ENCODE results near the gene MTG2.

DNA sequence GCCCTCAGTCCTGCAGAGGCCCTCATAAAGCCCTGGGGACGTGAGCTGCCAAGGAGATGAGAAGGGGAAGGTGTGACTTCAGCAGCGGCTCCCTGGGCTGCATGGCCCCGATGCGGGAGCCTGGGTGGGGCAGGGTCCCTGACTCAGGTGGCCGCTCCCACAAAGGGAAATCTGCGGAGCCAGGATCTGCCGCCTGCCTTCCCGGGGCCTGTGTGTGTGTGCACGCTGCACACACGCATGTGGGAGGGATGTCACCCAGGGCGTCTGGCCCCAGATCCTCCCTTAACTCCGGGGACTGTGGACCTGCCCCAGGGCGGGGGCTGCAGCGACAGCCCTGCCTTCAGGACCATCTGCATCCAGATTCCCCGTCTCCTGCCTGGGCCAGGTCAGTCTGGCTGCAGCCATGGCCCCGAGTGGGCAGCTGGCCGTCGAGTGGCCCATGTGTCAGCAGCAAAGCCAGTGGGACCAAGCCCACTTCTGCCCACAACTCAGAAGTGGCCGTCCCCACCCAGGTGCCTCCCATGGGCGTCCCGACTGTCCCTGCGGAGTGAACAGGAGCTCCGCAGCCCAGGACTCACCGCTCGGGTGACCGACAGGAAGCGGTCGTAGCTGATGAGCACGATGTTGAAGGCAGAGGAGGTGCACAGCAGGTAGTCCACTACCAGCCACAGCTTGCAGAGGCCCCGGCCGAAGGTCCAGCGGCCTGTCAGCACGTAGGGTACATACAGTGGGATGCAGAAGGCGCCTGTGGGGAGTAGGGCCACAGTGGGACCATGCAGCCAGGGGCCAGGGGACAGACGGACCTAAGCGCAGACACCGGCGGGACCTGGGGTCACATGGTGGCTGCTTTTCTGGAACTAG lies 35.3 kb downstream of the MTG2 start:
- TF ChIP-seq, protein P1, sequence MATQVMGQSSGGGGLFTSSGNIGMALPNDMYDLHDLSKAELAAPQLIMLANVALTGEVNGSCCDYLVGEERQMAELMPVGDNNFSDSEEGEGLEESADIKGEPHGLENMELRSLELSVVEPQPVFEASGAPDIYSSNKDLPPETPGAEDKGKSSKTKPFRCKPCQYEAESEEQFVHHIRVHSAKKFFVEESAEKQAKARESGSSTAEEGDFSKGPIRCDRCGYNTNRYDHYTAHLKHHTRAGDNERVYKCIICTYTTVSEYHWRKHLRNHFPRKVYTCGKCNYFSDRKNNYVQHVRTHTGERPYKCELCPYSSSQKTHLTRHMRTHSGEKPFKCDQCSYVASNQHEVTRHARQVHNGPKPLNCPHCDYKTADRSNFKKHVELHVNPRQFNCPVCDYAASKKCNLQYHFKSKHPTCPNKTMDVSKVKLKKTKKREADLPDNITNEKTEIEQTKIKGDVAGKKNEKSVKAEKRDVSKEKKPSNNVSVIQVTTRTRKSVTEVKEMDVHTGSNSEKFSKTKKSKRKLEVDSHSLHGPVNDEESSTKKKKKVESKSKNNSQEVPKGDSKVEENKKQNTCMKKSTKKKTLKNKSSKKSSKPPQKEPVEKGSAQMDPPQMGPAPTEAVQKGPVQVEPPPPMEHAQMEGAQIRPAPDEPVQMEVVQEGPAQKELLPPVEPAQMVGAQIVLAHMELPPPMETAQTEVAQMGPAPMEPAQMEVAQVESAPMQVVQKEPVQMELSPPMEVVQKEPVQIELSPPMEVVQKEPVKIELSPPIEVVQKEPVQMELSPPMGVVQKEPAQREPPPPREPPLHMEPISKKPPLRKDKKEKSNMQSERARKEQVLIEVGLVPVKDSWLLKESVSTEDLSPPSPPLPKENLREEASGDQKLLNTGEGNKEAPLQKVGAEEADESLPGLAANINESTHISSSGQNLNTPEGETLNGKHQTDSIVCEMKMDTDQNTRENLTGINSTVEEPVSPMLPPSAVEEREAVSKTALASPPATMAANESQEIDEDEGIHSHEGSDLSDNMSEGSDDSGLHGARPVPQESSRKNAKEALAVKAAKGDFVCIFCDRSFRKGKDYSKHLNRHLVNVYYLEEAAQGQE (IDR thresholded peaks at IDR 0.05; ENCODE audit: insufficient read depth in 1 of 2, low read depth in 2 of 2, low read length in 1 of 2), result 0 out of 4 replicates have a peak, but pooled peaks of 1 of the 2 experiments have one; percentile 1
- TF ChIP-seq, protein P2, sequence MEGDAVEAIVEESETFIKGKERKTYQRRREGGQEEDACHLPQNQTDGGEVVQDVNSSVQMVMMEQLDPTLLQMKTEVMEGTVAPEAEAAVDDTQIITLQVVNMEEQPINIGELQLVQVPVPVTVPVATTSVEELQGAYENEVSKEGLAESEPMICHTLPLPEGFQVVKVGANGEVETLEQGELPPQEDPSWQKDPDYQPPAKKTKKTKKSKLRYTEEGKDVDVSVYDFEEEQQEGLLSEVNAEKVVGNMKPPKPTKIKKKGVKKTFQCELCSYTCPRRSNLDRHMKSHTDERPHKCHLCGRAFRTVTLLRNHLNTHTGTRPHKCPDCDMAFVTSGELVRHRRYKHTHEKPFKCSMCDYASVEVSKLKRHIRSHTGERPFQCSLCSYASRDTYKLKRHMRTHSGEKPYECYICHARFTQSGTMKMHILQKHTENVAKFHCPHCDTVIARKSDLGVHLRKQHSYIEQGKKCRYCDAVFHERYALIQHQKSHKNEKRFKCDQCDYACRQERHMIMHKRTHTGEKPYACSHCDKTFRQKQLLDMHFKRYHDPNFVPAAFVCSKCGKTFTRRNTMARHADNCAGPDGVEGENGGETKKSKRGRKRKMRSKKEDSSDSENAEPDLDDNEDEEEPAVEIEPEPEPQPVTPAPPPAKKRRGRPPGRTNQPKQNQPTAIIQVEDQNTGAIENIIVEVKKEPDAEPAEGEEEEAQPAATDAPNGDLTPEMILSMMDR (IDR thresholded peaks at IDR 0.05), result no peak
